ENCODE data around the gene UGT1A6.

Gene UGT1A6

DNA sequence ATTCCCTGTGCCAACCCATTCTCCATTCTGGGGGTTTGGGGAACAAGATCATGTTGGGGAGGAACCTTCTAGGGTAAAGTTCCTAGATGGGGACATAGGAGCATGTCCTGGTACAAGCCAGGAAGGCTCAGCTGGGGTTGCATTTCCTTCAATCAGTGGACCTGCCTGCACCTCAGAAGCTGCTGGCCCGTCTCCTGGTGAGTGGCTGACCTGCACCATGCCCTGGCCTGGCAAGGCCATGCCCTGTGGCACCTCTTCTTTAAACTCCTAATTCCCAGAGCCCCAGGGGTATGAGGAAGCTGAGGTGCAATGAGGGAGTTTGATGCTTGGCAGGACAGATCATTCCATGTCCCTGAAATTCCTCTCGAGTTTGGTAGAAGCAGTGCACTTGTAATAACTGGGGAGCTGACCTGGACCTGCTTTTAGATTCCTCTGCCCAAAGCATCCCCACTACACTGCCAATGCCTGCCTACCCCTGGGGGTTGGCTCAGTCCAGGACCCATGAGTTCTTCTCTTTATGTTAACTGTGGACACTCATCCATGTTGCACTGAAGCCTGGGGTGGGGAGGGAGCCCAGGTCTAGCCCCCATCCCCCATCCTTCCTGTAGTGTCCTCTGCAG is 110.7 kb downstream of the UGT1A6 start:
- DNase-seq = no peak

DNA sequence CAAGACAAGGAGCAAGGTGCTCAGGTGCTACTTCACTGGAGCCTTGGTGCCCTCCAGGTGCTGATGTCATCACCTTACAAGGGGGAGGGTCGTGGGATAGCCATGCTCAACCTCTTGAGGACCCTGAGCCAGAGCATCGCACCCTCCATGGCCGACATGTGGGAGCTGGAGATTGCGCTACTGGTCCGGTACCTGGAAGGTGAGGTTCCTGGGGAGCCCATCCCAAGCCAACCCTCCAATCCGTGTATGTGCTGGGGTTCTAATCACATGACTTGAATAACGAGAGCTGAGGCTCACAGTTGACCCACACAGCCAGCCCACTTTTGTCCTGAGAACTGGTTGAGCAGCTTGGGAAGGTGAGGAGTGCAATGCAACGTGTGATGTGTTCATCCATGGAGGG is 111.3 kb downstream of the UGT1A6 start:
- no peak for DNase-seq

DNA sequence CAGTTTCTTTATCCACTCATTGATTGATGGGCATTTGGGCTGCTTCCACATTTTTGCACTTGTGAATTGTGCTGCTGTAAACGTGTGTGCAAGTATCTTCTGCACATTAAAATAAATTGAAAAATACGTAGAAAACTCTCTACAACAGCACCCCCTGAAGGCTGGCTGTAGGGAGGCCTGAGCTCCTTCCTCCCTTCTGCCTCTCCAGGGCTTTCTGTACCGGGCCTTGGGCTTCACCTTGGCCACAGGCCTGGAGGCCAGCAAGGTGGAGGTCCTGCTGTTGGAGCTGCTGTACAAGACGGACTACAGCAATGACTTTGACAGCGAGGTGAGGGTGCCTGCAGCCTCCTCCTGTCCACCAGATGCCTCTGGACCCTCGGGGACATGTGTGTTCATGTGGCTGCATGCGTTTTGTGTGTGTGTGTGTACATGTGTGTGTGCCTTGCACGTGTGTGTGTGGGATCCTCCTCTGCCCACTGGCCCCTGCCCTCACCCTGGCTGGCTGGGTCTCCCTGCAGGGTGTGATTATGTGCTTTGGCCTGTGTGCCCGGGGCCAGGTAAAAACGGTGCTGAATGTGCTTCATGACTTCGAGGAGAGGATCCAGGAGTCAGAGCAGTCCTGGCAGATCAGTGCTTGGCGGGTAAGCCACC is 114.7 kb downstream of the UGT1A6 start:
- DNase-seq = no peak

- no peak for DNase-seq
Measured at GRCh38 chr2:233807966-233808935, 115.6 kb downstream of the UGT1A6 start.

- DNase-seq = no peak
Measured at GRCh38 chr2:233810385-233810784, 117.7 kb downstream of the UGT1A6 start.

- DNase-seq = no peak
Measured at GRCh38 chr2:233811087-233811486, 118.4 kb downstream of the UGT1A6 start.

- DNase-seq = no peak
Measured at GRCh38 chr2:233811732-233812131, 119.0 kb downstream of the UGT1A6 start.

DNA sequence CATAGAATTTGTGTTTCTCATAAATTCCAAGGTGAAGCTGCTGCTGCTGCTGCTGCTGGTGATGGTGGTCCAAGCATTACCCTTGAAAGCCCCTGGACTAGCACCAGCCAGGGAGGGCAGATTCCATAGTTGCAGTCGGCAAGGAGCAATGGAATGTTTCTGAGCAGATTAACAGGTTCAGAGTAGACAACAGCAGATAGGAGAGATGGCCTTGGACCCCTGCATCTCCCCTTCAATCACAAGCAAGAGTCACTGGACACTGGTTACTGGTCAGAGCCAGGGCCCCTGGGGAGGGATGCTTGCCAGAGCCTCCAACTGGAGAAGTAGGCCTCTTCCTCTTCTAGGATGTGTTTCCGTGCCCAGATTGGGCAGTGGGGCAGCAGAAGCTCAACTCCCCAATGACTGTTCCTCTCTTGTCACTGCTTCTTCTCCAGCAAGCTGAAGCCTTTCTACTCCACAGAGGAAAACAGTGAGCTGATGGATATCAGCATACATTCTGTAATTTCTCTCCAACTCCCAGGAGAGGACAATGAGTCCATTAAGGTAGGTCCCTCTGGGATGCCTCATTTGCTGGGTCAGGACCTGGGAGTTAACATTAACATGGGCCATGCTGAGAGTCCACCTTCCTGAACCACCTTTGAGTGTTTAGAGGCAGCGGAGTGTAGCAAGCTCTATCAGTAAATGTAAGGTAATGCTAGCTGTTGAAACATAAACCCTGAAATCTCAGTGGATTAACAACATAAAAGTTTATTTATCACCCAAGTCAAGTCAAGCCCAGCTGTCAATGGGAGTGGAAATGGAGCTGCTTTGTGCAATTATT is 120.8 kb downstream of the UGT1A6 start:
- DNase-seq = no peak

GRCh38 chr2:233814056-233814835 is 121.6 kb downstream of the UGT1A6 start:
- DNase-seq = no peak

- no peak for DNase-seq
Measured at GRCh38 chr2:233815861-233816260, 123.2 kb downstream of the UGT1A6 start.

DNA sequence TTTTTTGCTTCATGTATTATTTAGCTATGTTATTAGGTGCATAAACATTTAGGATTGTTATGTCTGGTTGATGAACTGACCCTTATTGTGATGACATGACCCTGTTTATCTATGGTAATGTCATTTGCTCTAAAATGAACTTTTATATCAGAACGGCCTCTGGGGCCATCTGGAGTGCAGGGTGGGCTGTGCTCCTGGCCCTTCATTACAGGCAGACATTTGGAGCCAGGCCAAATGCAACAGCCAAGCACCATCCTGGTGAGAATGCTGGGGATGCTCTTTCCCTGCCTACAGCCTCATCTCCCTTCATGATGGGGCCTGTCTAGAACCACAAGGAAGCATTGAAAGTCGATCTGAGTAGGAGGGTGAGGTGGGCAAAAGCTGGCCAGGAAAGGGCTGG is 123.6 kb downstream of the UGT1A6 start:
- no peak for DNase-seq

DNA sequence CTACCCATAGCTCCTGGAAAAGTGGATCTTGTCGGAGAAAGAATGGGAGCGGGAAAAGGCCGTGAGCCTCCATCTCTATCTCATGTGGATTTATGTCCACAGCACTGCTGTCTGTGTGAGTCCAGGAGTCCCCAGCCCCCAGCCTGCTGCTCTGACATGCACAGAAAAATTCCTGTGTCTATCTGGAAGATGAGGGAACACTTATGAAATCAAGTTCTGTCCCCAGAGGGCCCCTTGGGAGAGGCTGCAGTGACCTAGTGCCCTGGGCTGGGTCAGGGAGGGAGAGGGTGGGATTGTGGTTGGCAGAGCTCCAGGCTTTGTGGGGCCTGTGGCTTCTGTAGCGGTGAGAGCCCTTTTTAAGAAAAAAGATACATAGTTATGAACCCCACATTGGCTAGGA is 124.1 kb downstream of the UGT1A6 start:
- DNase-seq = no peak

DNA sequence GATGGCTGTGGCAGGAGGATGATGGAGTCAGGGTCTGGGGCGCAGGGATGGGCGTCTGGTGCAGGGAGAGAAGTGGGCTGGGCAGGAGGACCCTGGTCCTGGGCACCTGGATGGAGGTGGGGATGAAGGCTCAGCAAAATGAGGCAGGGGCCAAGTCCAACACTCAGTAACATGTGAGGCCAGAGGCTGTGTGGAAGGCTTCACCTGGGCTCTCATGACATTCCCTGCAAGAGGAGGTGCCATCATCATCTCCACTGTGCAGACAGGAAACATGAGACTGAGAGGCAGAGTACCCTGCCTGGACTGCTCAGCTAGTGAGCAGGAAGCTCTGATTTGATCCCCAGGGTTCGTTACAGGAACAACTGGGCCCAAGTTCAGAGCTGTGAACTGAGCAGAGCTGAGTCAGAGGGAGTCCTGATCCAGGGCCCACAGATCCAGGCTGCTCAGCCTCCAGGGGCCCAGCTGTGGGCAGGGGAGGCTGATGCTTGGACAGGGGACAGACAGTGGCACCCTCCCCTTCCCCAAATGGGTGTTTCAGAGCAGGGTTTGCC is 124.7 kb downstream of the UGT1A6 start:
- no peak for DNase-seq

- no peak for DNase-seq
Measured at GRCh38 chr2:233817995-233818638, 125.4 kb downstream of the UGT1A6 start.

DNA sequence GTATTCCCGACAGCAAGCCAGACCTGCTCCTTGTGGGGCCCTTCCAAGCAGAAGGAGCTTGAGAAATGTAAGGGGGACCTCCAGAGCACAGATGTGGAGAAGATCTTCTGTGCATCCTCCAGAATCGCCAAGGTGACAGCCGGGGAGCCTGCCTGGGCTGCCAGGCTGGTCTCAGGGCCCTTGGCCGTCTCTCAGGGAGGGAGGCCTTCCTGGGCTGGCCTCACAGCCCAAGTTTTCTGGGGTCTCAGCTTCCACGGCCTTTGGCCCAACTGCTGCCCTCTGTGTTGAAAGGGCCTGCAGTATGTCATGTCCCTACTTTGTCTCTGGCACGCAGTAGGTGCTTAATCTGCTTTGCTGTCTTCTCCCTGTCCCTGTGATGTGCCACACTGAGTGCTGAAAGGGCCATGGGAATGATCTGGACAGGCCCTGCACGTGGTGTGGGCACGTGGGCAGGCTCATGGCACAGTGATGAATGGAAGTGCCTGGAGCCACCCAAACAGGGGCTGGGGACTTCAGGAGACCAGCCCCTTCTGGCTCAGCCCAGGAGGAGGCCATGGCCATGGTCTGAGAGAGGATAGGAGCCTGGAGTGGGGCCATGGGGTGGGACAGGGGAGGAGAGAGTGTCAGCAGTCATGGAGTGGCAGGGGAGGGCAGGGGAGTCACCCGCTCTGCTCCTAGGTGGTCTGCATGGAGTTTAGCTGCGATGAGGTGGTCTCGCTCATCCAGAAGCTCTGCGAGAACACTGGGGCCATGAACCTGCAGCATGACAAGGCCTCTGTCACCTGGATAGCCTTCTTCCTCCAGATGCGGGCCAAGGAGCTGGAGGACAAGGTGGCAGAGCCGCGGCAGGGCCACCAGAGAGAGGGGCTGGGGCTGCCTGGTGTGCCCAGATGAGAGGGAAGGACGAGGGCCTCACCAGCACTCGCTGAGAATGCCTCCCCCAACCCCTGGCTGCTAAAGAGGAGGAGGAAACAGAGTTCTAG is 126.2 kb downstream of the UGT1A6 start:
- no peak for DNase-seq

- DNase-seq = no peak
Measured at GRCh38 chr2:233819884-233820773, 127.4 kb downstream of the UGT1A6 start.

DNA sequence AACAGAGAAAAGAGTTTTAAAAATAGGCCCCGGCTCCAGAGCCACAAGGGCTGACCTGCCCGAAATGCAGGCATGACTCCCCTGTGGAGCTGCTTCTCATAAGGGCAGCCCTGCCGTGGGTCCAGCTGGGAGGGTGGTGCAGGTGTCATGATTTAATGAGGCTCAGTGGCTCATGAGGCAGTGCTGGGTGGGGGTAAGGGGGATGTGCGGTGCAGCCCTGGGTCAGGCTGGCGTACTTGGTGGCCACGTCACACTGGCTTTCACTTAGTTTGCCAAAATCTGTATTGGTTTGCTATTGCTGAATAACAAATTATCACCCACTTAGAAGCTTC is 128.1 kb downstream of the UGT1A6 start:
- no peak for DNase-seq

- DNase-seq = no peak
Measured at GRCh38 chr2:233821196-233821595, 128.5 kb downstream of the UGT1A6 start.

DNA sequence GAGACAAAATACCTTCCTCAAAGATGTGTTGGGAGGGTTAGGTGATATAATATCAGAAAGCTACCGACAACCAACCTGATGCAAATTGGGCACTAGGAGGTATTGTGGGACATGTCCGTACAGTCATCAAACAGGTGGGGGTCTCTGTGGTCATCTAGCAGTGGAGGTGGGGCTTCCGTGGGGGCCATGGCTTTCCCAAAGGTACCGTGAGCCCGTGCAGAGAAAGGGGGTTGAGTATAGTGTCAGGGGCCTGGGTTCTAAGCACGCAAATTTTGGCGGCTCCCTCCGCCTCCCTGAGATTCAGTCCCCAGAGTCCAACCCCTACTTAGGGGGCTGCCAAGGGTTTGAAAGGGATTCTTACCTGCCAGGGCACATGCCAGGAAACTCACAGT is 129.0 kb downstream of the UGT1A6 start:
- DNase-seq = no peak
